Measurements from ENCODE around the gene SCN1A.

- no peak for TF ChIP-seq CTCF (IDR thresholded peaks at IDR 0.05; ENCODE audit: extremely low read depth in 1 of 2, insufficient read depth in 1 of 2, low read depth in 1 of 2, low read length in 2 of 2)
- no peak for TF ChIP-seq POLR2AphosphoS5 (IDR thresholded peaks at IDR 0.05; ENCODE audit: insufficient read depth, low read depth, low read length)
- no peak for TF ChIP-seq POLR2A (IDR thresholded peaks at IDR 0.05; ENCODE audit: low read depth, low read length)
- TF ChIP-seq EZH2 (IDR thresholded peaks at IDR 0.05; ENCODE audit: borderline replicate concordance, low read depth, low read length, severe bottlenecking) = no peak
- TF ChIP-seq, protein P1, sequence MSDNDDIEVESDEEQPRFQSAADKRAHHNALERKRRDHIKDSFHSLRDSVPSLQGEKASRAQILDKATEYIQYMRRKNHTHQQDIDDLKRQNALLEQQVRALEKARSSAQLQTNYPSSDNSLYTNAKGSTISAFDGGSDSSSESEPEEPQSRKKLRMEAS (IDR thresholded peaks at IDR 0.05; ENCODE audit: insufficient read depth, insufficient read length) = no peak
- TF ChIP-seq FOS (IDR thresholded peaks at IDR 0.05; ENCODE audit: borderline replicate concordance, insufficient read depth, low read length) = no peak
- TF ChIP-seq JUN (IDR thresholded peaks at IDR 0.05; ENCODE audit: borderline replicate concordance, insufficient read depth, insufficient read length, low read depth) = no peak
- no peak for TF ChIP-seq MYC (IDR thresholded peaks at IDR 0.05; ENCODE audit: low read depth, low read length)
- TF ChIP-seq GATA2 (IDR thresholded peaks at IDR 0.05; ENCODE audit: insufficient read depth, insufficient read length, low read depth, low read length) = no peak
These were observed 113.9 kb downstream of the SCN1A start for GRCh38 chr2:166013878-166014277.

All from endothelial cell of umbilical vein (primary cell).